A549 (cell line): ENCODE results near the gene EXOC7. TPM values are rescaled to one million over a fixed set of nuclear protein-coding genes. Genes with fewer than 3 reads are reported as not detected.
A peak's percentile ranks its signal among the peaks of the same experiment; 100 is the strongest.

ENCODE experiments used
- ATAC-seq, 2 experiments: fragments of 200-7000 bp in 1 of 2; fragments of >200 bp in 1 of 2; cut with Nextera tagmentation in 1 of 2; cut with Tn5 transposase in 1 of 2; 3 replicates each; pipeline versions ENCODE4 v1.8.0 to v1.9.1; 2018 to 2020; ENCODE audit warnings: mild to moderate bottlenecking in 1 of 2, moderate library complexity in 1 of 2
- CTCF ChIA-PET: fragments of 300-600 bp; sonication (Branson Sonifier 250); formaldehyde crosslinking; extraction: SDS; loops from one replicate; lab custom pipeline; 2021; ENCODE audit warnings: antibody characterized with exemption, inconsistent platforms; lab: Yijun Ruan, JAX
- POLR2A ChIA-PET: fragments of 350-600 bp; formaldehyde crosslinking; extraction: SDS; loops from one replicate; lab custom pipeline; 2021; ENCODE audit warnings: antibody characterized with exemption, inconsistent platforms; lab: Yijun Ruan, JAX
- DNase-seq, 2 experiments: peaks; one replicate each; pipeline versions ENCODE4 v3.0.0 to v3.0.0-alpha.2; 2011 to 2016; ENCODE audit warnings: low read depth in 1 of 2, low spot score in 1 of 2
- FAIRE-seq: peaks from 2 replicates; lab custom pipeline; 2011; peaks lifted over from hg19 to GRCh38; lab: Jason Lieb, UNC
- H3K27ac ChIP-seq, 2 experiments: fragments of >200 bp; sonication (Bioruptor Twin); formaldehyde crosslinking; 3 replicates each; pipeline ENCODE4 v1.5.1; 2016 to 2017
- H3K4me1 ChIP-seq: fragments of >200 bp; sonication (Bioruptor Twin); formaldehyde crosslinking; 3 replicates; pipeline ENCODE4 v1.6.1; 2016
- H3K4me2 ChIP-seq: fragments of >200 bp; sonication (Bioruptor Twin); formaldehyde crosslinking; 3 replicates; pipeline ENCODE4 v1.6.1; 2016
- H3K4me3 ChIP-seq: fragments of >200 bp; sonication (Bioruptor Twin); formaldehyde crosslinking; 3 replicates; pipeline ENCODE4 v1.5.1; 2016
- H3K9me3 ChIP-seq: fragments of >200 bp; sonication (Bioruptor Twin); formaldehyde crosslinking; 3 replicates; pipeline ENCODE4 v1.6.1; 2016
- CEBPB ChIP-seq, 2 experiments: fragments of >200 bp in 1 of 2; sonication (Bioruptor Twin) in 1 of 2; formaldehyde crosslinking in 1 of 2; IDR thresholded peaks; 2 replicates each; pipeline ENCODE4 v1.6.1; 2012 to 2016
- CTCF ChIP-seq: fragments of >200 bp; sonication (Bioruptor Twin); formaldehyde crosslinking; IDR thresholded peaks from 3 replicates; pipeline ENCODE4 v1.5.1; 2016
- E2F6 ChIP-seq: IDR thresholded peaks from 2 replicates; pipeline ENCODE4 v1.6.1; 2012; ENCODE audit warnings: low read depth, borderline replicate concordance
- EHF ChIP-seq: fragments of 250-450 bp; sonication (Bioruptor Pico); IDR thresholded peaks from 2 replicates; pipeline ENCODE4 v1.5.0; 2020; ENCODE audit warnings: mild to moderate bottlenecking
- EP300 ChIP-seq, 2 experiments: fragments of >200 bp; sonication (Bioruptor Twin); formaldehyde crosslinking; IDR thresholded peaks; 2 replicates in 1 of 2; 3 replicates in 1 of 2; pipeline ENCODE4 v1.6.1; 2016 to 2017
- FOSL2 ChIP-seq, 2 experiments: fragments of 450-650 bp in 1 of 2; fragments of >200 bp in 1 of 2; sonication (Bioruptor Twin) in 1 of 2; formaldehyde crosslinking; IDR thresholded peaks; 2 replicates each; pipeline versions ENCODE4 v1.5.0 to v1.6.1; 2016 to 2020; ENCODE audit warnings: mild to moderate bottlenecking in 1 of 2, moderate library complexity in 1 of 2
- HDAC2 ChIP-seq: fragments of 200-600 bp; sonication (generic); IDR thresholded peaks from 2 replicates; pipeline ENCODE4 v1.6.1; 2016
- HMGXB4 ChIP-seq: fragments of 250-450 bp; sonication (Bioruptor Pico); IDR thresholded peaks from 2 replicates; pipeline ENCODE4 v1.5.0; 2021; ENCODE audit warnings: mild to moderate bottlenecking, moderate library complexity, borderline replicate concordance
- JUNB ChIP-seq: fragments of >200 bp; sonication (Bioruptor Twin); formaldehyde crosslinking; IDR thresholded peaks from 2 replicates; pipeline ENCODE4 v1.6.1; 2016
- MAFK ChIP-seq: fragments of 450-650 bp; IDR thresholded peaks from 2 replicates; pipeline ENCODE4 v1.6.1; 2014; ENCODE audit not compliant: partially characterized antibody
- POLR2A ChIP-seq: IDR thresholded peaks from 2 replicates; pipeline ENCODE4 v1.6.1; 2012; ENCODE audit warnings: mild to moderate bottlenecking, low read length
- RAD21 ChIP-seq, 2 experiments: fragments of >200 bp in 1 of 2; sonication (Bioruptor Twin) in 1 of 2; formaldehyde crosslinking in 1 of 2; IDR thresholded peaks in 1 of 2; conservative IDR thresholded peaks in 1 of 2; 2 replicates in 1 of 2; 3 replicates in 1 of 2; pipeline ENCODE4 v1.6.1; 2012 to 2018; ENCODE audit warnings: inconsistent platforms in 1 of 2
- RCOR1 ChIP-seq: fragments of 150-350 bp; IDR thresholded peaks from 2 replicates; pipeline ENCODE4 v1.6.1; 2014; ENCODE audit warnings: antibody characterized with exemption, low read length, low read depth
- WGBS: methylation state at CpG from one replicate; pipeline ENCODE4 v1.1.6; 2017; ENCODE audit errors: missing lambda C conversion rate; 5-methylcytosine and 5-hydroxymethylcytosine counted together
- polyA plus RNA-seq, 4 experiments: library from polyadenylated mRNA; depleted of rRNA in 3 of 4; stranded (reverse); fragments of >200 nt; fragmentation: RNase III in 1 of 4; extraction: RNeasy Plus Mini Kit Qiagen cat#74134 plus additional on column Dnase treatment in 1 of 4; gene quantifications; 2 replicates in 3 of 4; 3 replicates in 1 of 4; pipeline ENCODE4 v1.2.3, GENCODE V29; 2011 to 2017

The EXOC7 gene
- polyA plus RNA-seq, 2 of the 4 experiments (the other 2 are of a cell fraction): 64.5 to 72.3 TPM

DNA sequence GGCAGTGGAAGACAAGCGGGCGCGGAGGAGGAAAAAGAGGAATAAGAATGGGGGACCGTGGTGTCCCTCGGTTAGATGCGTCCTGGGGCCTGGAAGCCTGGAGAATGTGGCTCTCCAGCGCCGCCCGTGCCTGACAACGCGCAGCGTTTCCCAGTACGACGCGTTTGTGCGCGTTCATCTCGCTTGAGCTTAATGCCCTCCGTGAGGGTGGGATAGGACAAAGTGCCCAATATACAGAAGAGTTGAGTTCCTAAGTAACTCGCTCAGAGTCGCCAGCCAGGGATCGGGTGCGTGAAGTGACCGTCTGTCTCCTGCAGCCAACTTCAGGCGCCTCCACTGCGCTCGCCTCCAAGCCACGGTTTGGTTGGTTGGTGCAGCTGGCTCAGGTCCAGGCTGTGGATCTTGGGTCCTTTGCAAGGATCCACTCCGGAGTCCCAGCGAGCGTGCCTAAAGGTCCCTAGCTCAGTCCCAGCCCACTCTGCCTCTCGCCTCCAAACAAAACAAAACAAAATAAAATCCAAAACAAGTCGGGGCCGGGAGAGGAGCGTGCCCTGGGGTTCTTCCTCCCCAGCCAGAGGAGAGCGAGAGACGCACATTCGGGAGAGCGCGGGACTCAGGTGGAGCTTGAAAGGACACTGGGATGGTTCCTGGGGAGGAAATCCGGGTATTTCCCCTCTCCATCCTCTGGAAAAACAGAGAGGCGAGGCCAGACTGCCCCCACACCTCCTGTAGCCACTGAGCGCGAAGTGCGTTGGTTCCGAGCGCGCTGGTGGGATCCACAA lies 28.0 kb downstream of the EXOC7 start:
- Histone ChIP-seq H3K4me2 (peak overlapping the region; percentile 91), H3K4me1 (peaks cover 26% of the 10 kb centered on the region), H3K27ac (no peak overlapping the region), H3K9me3 (no peaks in the 10 kb centered on the region), H3K4me3 (peak overlapping the region; percentile 39)
- TF ChIP-seq HDAC2: peak; percentile 98
- no peak for TF ChIP-seq POLR2A
- TF ChIP-seq FOSL2 (IDR thresholded peaks at IDR 0.05): no peak
- no peak for TF ChIP-seq FOSL2 (CRISPR knock-in tag; IDR thresholded peaks at IDR 0.05)
- TF ChIP-seq CTCF: peak; percentile 47
- peak in 1 of 2 experiments; percentile 36; a peak in 3 of 5 replicates for TF ChIP-seq RAD21 (conservative IDR thresholded peaks at IDR 0.05 in 1 of 2, IDR thresholded peaks at IDR 0.05 in 1 of 2)
- no peak for TF ChIP-seq MAFK
- TF ChIP-seq RCOR1: no peak
- no peak for TF ChIP-seq CEBPB (IDR thresholded peaks at IDR 0.05)
- no peak for TF ChIP-seq JUNB
- no peak for TF ChIP-seq EHF (CRISPR knock-in tag)
- no peak for TF ChIP-seq EP300 (IDR thresholded peaks at IDR 0.05)
- ChIA-PET CTCF (interaction anchor here (0.5 to 3.1 kb wide), 13 partner anchors 11 to 283 kb away, joined by 3 to 16 read pairs (median 3); no protein-coding TSS in a partner anchor), POLR2A (no interaction called here)
- FAIRE-seq (no peak), DNase-seq (peak; percentile 57 to 71), ATAC-seq (peak; percentile 19 to 21; a peak in 3 of 6 replicates)
- WGBS: 13% methylated on average over 48 of the region's 48 CpGs

DNA sequence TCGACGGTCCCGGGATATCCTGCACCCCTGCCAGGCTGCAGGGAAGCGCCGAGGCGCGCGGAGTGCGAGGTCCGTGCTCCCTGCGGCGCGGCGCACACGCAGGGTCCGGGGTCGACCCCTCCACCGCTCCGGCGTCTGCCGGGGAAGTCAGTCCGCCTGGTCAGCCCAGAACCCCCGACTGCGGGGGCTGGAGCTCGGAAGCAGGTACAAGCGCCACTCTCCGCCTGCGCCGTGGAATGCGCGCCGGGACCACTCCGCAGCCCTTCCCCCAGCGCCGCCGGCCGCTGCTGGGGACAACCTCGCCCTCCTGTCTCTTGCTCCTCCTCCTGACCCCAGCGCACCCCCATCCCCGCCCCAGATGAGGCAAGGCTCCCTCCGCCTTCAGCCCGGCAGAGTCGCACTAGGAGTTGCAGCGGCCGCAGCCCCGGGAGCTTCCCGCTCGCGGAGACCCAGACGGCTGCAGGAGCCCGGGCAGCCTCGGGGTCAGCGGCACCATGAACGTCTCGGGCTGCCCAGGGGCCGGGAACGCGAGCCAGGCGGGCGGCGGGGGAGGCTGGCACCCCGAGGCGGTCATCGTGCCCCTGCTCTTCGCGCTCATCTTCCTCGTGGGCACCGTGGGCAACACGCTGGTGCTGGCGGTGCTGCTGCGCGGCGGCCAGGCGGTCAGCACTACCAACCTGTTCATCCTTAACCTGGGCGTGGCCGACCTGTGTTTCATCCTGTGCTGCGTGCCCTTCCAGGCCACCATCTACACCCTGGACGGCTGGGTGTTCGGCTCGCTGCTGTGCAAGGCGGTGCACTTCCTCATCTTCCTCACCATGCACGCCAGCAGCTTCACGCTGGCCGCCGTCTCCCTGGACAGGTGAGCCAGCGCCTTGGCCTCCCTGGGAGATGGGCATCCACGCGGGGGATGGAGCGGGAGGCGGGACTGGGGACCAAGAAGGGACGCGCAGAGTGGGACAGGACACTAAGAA lies 28.9 kb downstream of the EXOC7 start, which contains the start of gene GALR2:
Gene GALR2, plus strand, starts transcription at position 392 of the 974 bp plus-strand sequence. Its CDS starts 103 bp downstream, at position 495.
- CTCF ChIA-PET: interaction anchor here (0.8 to 3.1 kb wide), 10 partner anchors 11 to 71 kb away, joined by 3 to 16 read pairs (median 4); no protein-coding TSS in a partner anchor
- WGBS: 40% methylated on average over 56 of the region's 92 CpGs
- Histone ChIP-seq H3K4me3 (peak within 1 kb of the TSS; percentile 39), H3K4me2 (peak within 1 kb of the TSS; percentile 91), H3K4me1 (peaks cover 33% of the 10 kb centered on the region), H3K9me3 (no peaks in the 10 kb centered on the region), H3K27ac (peak within 1 kb of the TSS in 1 of 2 experiments; percentile 9; a peak in 2 of 6 replicates)
- peak in 1 of 2 experiments; percentile 30 for DNase-seq
- FAIRE-seq: no peak
- TF ChIP-seq E2F6: peak; percentile 32; the same call in 1 of the 2 replicates
- no peak for TF ChIP-seq HMGXB4 (CRISPR knock-in tag)
- no peak for ATAC-seq
- POLR2A ChIA-PET: no interaction called here
